AG08396 (cell line): ENCODE measurements around the gene CYP3A4.
A peak's percentile ranks its signal among the peaks of the same experiment; 100 is the strongest.
"Not testable (repeated sequence)": the region's sequence is repeated elsewhere in the genome, so short reads cannot be mapped to it uniquely, and the experiment has no call there.

Source experiments
- DNase-seq: peaks from one replicate; pipeline ENCODE4 v3.0.0; 2012; ENCODE audit warnings: low spot score, mixed read lengths

The CYP3A4 gene

GRCh38 chr7:99792967-99793366, 9.0 kb upstream of the CYP3A4 start:
- no peak for DNase-seq

- DNase-seq, result no peak
Observed at GRCh38 chr7:99791667-99792369, 7.8 kb upstream of the CYP3A4 start.

DNA sequence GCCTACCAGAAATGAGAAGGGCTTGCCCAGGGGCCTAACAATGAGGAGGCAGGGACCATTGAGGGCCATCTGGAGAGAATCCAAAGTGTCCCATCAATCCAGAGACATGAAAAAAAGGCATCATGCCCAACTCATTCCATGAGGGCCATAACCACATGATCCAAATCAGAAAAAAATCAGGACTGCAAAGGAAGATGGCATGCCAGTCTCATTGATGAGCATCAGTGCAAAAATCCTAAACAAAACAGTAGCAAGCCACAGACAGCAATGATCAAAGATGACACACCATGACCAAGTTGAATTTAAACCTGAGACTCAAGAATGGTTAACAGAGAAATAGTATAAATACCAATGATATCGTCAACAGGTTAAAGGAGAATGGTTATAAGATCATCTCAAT, 7.0 kb upstream of the CYP3A4 start:
- no peak for DNase-seq

- DNase-seq, result no peak
Observed at GRCh38 chr7:99790407-99790806, 6.4 kb upstream of the CYP3A4 start.

DNA sequence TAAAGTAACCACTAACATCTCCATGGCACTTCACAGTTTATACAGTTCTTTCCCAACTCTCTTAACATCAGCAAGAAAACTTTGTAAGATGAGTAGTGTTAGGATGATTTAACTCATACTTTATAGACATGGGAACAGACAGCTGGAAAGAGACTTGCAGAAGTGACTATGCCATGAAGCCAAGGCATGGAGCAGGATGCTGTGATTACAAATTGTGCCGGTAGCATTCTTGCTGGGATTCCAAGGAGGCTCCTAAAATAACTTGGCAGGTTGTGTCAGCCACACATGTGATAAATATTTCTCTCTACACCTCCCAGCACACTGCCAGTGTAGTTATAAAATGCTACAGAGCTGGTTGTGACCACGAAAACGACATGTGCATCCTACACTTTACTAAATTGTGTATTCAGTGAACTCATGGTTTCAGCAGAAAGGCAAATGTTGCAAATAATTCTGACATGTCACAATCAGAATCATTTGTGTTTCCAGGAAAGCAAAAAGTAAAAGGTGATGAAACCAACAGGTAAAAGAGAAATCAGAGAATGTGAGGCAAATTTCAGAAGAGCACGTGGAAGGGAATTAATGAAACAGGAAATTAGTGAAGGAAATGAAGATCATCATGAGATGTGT, 5.6 kb upstream of the CYP3A4 start:
- no peak for DNase-seq

DNA sequence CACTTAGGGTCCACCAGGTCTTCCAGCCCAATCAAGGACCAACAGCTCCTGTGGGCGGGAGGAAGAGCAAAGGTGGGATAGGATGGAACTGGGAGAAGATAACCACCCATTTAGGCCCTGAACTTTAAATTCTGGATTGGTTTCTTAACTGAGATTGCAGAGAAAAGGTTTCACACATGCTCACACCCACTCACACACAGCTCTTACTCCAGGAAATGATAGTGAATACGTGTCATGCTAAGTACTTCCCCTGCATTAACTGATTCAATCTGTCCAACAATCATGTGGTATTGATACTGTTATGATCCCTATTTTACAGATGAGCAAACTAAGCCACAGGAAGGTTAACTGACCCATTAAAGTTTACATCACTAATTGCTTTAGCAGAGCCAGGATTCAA, 4.6 kb upstream of the CYP3A4 start:
- DNase-seq, result no peak

- no peak for DNase-seq
Observed at GRCh38 chr7:99786726-99787335, 2.8 kb upstream of the CYP3A4 start.

- DNase-seq, result not testable (repeated sequence)
Observed at GRCh38 chr7:99785654-99786053, 1.7 kb upstream of the CYP3A4 start.

DNA sequence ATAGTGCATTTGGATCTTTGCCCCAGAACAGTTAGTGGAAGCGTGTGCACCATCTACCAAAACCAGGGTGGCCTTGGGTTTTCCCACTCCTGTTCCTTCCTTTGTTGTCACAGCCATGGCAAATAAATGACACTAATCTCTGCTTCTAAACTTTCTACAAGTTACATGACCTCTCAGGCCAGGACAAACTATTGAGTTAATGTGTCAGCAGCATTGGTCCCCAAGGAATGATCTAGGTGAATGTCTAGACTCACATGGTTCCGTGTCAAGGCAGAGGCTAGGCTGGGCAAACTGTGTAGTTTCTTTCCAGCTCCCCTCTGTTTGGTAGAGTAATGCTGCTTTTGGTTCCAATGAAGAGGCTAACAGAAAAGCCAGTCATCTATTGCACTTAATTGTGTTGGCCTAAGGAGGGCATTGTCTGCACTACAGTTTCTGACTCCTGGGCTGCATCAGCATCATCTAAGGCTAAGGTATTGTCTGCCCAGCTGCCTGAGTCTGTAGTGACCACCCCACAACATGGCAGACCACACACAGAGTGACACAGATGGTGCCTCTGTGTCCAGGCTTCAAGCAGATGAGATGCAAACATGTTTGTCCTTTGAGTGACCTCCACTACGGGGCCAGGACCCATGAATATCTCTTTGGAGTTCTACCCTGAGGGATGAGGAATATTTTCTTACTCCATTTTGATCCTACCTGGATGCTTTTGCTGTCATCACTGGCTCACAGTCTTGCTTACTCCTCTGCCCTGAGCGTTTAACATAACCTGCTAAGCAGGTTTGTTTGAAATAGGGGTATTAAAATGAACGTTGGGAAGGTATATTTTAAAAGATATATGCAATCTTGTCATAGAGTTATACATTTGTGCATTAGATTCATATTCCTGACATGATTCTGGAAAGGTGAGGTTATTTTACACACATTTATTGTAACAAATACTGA, 1.7 kb downstream of the CYP3A4 start:
- DNase-seq, result no peak

GRCh38 chr7:99780588-99780987, 3.4 kb downstream of the CYP3A4 start:
- no peak for DNase-seq

- DNase-seq, result no peak
Observed at GRCh38 chr7:99779949-99780348, 4.0 kb downstream of the CYP3A4 start.

- no peak for DNase-seq
Observed at GRCh38 chr7:99778880-99779279, 5.1 kb downstream of the CYP3A4 start.

- not testable (repeated sequence) for DNase-seq
Observed at GRCh38 chr7:99773395-99773794, 10.6 kb downstream of the CYP3A4 start.

- no peak for DNase-seq
Observed at GRCh38 chr7:99772565-99772964, 11.4 kb downstream of the CYP3A4 start.

- not testable (repeated sequence) for DNase-seq
Observed at GRCh38 chr7:99769494-99769893, 14.5 kb downstream of the CYP3A4 start.

GRCh38 chr7:99768471-99768870, 15.5 kb downstream of the CYP3A4 start:
- DNase-seq, result no peak

DNA sequence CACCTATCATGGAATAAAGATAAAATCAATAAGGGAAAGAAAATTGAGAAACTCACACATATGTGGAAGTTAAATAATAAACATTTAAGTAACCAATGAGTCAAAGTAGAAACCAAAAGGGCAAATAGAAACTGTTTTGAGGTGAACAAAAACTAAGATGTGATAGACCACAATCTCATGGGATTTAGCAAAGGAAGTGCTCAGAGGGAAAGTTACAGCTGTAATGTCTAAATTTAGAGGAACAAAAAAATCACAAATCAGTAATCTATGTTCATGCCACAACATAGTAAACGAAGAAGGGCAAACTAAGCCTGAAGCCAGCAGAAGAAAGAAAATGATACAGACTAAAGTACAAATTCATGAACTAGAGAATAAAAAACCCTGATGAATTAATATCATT, 16.3 kb downstream of the CYP3A4 start:
- no peak for DNase-seq

DNA sequence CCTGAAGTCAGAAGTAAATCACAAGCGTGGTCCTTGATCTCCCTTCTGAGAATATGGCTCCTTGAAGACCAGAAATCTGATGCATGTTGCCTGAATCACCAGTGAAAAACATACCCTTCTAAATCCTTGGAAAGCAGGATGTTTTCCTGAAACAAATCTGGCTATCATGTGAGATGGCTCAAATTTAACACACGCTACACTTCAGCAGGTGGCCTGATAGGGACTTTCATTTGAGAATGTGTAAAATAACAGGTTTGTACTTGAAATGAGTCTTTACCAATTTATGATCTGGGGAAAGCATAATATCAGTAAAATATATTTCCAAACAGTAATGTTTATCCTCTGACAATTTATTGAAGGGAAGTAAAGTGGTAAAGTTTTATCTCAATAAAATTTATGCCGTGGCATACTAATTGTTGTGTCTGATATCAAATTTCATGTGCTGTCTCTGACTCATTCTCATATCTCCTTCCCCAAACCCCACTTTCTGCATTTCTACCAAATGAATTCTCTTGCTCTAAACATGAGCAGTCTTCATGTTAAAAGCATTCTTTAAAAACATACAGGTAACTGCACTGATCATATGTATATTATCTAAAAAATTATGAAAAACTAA, 17.4 kb downstream of the CYP3A4 start:
- no peak for DNase-seq

- DNase-seq, result no peak
Observed at GRCh38 chr7:99764478-99764877, 19.5 kb downstream of the CYP3A4 start.

GRCh38 chr7:99762680-99763327, 21.2 kb downstream of the CYP3A4 start:
- DNase-seq, result peak; percentile 43

- no peak for DNase-seq
Observed at GRCh38 chr7:99755085-99755484, 28.9 kb downstream of the CYP3A4 start.
